ENCODE data around the gene BROX.

- TF ChIP-seq CTCF (IDR thresholded peaks at IDR 0.05), result no peak
- TF ChIP-seq POLR2A (IDR thresholded peaks at IDR 0.05), result no peak
Measured at GRCh38 chr1:222716393-222716792, 4.0 kb downstream of the BROX start.

Data from sigmoid colon (tissue), 3 donors.